LoVo (cell line): Measurements from ENCODE around the gene ADAM33.

Source experiments
- DNase-seq: peaks from one replicate; pipeline ENCODE4 v3.0.0-alpha.2; 2016; ENCODE audit warnings: low spot score

Gene ADAM33

DNA sequence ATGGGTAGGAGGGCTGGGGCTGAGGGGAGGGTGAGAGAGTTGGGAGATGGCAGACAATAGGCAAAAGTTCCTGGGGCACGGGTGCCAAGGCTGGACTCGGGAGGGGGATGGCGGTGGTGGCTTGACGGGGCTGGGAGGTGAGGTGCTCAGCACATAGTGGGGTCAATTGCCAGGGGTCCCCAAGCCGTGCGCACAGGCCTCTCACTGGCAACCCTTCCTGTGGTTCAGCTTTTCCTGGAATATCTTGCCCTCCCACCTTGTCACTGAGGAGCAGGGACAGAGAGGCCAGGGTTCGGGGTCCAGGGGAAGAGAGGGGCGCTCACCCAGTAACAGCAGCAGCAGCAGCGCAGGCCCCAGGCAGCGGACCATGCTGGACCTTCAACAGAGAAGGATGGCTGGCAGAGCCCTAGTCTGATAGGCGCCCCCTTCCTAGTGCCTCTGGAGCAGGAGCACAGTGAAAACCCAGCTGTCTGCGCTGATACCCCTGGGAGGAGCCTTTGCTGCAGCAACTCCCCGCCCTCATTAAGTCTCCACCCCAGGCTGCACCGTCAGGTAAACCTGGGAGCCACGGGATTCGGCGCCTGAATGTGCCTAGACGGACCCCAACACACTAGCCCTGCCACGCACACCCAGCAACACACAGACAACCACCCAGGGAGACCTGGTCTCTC lies 18.6 kb downstream of the ADAM33 start, which contains the start of gene GFRA4:
Gene GFRA4, minus strand, starts transcription at position 369 of the 671 bp plus-strand sequence. Its CDS starts 0 bp downstream, at position 369.
- no peak for DNase-seq

DNA sequence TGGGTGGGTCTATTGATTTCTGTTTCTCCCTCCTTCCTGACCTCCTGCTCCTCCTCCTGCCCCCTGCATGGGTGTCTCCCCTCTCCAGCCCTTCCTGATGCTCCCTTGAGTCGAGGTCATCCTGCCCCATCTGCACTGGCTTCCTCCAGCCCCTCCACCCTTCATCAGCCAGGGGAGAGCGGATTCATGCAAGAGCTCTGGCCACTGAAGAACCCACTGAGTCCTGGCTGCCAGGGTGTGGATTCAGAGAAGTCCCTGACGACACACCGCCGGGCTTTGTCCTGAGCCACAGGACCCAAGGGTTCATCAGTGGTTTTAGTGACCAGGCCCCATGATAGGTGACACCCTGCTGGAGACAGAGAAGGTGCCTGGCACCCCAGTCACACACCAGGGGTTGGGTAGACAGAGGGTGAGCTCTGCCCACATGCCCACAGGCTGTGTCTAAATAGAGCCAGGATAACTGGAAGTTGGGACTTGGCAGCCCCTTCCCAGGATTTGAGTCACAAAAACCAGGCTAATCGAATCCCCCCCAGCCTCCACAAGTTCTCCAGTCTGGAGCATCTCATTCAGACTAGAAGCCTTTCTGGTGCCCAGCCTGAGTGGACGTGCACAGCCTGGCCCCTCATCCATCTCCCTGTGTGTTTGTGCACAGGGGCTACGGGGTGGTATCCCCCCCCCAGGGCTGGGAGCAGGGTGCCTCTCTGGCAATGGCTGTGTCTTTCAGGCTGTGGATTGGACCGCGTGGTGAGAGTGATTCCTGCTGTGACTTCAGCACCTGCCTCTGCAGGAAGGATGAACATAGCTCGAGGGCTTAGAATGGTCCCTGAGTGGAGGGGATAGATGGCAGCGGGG lies 19.8 kb downstream of the ADAM33 start:
- no peak for DNase-seq

DNA sequence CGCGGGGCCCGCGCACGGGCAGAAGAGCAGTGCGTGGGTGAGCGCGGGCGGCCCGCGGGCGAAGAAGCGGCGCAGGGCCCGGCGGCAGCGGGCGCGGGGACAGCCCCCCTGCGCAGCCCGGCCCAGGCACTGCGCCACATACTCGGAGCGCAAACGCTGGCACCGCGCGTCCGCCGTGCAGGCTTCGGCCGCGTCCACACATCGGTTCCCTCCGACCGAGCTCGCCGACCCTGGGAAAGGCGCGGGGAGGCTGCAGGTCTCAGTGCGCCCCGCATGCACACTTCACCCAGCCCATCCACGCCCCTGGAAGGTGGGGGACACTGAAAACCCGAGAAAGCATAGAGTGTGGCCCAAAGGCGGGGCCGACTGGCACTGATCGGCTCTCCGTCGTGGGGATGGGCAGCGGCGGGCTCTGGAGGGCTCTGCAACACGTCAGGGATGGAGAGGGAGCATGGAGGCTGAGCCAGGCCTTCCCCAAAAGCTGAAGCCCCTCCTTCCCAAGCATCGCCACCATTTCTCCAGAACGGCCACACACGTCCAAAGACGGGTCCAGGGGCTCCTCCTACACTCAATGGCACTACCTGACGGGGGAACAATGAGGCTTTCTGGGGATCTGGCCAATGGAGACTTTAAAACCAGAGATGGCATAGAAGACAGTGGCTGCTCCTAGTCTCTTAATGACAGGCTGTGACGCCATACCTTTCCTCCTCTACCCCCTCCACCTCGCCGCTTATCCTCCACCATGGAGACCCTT lies 20.6 kb downstream of the ADAM33 start:
- DNase-seq, result no peak

DNA sequence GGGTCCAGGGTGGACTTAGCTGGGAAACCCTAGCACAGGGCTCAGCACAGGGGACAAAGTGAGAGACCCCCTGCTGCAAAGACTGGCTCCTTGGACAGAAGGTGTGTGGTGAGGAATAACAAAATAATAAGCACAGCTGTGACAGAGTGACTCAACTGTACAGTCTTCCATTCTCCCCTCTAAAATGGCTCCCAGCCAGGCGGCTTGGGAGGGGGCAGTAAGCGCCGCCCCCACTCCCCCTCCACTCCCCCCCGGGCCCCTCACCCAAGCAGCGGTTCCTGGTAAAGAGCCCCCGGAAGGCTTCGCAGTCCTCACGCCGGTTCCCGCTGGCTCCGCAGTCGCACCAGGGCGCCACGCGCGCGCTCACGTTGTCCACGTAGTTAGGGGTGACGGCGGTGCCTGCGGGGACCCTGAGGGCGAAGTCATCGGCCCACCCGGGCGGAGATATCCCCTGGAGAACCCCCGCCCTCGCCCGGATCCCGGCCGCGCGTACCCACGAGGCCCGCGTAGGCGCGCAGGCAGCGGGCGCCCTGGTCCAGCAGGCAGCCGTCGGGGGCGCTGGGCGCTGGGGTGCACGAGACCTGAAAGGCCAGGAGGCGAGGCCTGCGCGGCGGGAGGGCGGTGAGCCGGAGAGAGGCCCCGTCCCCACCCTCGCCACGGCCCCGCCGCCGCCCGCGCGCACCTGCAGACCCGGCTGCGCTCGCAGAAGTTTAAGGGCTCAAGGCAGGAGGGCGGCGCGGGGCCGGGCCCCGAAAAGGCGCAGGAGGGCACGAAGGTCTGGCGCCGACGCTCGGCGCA lies 21.3 kb downstream of the ADAM33 start:
- no peak for DNase-seq

DNA sequence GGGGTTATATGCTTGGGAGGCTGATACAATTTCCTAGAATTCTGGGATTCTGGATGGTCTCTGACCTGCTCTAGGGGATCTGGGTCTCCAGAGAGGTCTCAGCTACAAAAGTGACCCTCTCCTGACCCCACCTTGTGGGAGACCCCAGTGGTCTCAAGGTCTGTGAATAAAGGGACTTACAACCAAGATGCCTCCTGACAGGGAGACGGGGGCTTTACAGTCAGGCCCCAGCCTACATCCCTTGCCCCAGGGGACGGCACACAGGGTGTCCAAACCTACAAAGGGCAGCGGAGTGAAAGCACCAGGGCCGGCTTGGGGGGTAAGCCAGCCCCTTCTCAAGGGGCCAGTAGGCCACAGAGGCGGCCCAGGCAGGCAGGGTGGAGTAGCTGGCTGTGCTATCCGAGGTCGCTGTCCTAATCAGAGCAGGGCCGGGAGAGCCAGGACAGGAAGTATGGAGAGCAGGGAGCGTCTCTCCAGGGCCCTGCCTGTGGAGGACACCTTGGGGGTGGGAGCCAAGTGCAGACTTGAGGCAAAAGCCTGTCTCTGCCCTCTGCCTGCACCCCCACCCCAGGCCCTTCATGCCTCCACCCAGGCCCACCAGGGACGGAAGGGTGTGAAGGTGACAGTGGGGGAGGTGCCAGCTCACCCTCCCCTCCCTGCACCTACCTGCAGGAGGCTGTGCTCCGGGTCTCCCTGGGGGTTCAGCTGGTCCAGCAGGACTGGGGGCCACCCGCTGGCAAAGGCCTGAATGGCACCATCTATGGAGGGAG lies 22.1 kb downstream of the ADAM33 start:
- no peak for DNase-seq

DNA sequence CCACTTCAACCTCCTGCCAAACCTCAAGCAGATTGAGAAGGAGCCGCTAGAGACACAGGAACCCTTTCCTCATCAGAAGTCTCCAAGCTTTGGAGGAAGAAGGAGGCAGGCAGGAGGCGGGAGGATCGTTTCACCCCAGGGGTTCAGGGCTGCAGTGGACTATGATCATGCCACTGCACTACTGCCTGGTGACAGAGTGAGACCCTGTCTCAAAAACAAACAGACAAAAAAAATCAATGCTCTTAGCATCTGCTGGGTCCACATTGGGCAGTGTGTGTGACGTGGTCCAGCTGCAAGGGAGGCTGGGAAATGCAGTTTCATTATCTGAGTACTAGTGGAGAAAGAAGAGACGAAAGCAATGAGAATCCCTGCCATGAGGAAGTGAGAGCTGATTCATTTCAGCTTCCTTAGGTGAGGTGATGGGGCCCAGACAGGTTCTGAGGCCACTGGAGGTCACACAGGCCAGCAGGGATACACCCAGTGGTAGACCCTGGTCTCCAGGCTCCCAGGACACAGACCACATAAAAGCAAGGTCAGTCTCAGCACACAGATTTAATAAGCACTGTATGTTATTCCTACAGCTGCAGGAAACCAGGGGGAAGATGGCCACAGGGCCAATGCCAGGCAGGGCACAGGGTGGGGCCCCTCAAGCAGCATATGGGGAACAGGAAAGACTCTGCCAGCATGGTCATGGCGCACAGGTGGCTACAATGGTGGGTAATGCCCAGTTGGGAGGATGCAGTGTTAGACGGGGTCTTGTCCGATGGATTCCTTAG lies 22.9 kb downstream of the ADAM33 start:
- DNase-seq, result no peak

DNA sequence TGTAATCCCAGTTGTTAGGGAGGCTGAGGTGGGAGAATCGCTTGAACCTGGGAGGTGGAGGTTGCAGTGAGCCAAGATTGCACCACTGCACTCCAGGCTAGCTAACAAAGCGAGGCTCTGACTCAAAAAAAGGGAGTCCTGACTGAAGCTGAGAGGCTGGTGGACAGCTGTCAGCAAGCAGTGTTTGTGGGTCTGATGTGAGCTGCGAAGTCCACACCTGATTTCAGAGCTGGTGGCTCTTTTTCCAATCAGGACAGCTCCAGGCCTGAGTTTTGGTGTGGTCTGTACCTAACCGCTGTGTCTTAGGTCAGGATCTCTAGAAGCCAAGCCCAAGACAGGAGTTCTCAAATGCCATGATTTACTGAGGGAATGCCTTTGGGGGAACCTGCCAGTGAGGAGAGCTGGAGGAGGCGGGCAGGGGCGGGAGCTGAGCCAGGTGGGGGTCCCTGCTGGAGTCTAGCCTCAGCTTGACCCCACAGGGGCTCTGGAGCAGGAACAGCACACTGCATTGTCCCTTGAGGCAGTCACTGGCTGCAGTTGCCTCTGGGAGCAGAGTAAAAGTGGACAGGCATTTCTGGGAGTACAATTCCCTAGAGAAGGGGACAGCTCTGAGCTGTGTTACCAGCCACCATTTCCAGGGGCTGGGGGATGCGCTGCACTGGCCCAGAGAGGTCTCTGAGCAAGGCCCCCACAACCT lies 23.6 kb downstream of the ADAM33 start:
- no peak for DNase-seq

DNA sequence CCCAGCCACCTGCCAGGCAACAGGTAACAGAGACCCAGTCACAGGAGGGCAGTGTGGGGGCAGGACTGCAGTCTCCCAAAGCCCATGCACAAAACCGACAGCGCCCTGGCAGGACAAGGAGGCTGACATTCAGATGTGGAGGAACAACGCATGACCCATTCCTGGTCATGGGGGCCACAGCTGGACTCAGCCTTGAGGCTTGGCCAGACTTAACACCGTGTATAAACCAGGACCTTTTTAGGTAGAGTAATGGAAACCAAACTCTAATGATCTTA lies 26.7 kb downstream of the ADAM33 start:
- no peak for DNase-seq

DNA sequence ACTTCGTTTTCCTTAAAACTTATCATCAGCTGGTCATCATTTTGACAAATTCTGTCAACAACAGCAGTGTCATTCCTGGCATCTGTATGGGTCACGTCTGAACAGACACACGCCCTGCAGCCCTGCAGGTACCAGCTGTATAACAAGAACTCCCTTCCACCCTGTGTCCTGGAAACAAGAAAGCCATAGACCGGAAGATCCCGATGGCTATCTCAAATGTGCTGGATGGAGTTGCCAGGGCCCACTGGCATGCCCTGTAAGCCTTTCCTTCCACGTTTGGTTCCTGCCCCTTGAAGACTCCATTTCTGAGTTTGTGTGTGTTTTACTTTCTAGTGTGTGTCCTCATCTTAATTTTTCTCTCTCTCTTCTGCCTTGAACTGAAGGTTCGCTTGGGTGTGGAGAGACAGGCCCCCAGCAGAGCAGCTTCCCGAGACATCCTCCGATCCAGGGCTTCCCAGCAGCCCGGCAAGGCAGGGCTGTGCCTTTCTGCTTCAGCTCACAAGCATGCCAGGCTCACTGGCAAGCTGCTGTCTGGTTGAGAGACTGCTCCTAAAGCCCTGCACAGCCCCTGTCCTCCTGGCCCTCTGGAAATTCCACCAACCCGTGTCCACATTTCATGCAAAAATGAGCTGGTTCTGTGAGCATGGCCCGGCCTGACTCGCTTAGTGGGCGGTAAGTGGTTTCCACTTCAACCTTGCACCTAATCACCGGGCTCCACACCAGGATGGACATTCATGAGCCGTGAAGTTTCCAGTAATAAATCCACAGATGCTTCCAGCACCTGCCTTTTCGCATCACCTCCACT lies 27.3 kb downstream of the ADAM33 start:
- DNase-seq, result no peak

DNA sequence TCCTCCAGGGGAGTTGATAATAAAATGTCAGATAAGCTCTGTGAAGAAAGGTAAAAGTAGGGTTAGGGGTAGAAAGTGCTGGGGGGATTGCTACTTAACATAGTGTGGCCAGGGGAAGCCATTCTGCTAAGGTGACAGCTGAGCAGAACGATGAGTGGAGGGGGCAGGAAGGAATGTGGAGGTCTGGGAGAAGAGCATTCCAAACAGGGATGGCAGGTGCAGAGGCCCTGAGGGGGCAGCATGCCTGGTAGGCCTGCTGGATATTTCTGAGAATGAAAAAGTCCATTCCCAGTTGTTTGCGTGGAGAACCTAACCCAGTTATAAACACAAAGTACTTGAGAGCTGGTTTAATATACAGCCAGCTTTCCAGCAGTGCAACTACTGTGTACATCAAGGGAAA lies 27.9 kb downstream of the ADAM33 start:
- no peak for DNase-seq

DNA sequence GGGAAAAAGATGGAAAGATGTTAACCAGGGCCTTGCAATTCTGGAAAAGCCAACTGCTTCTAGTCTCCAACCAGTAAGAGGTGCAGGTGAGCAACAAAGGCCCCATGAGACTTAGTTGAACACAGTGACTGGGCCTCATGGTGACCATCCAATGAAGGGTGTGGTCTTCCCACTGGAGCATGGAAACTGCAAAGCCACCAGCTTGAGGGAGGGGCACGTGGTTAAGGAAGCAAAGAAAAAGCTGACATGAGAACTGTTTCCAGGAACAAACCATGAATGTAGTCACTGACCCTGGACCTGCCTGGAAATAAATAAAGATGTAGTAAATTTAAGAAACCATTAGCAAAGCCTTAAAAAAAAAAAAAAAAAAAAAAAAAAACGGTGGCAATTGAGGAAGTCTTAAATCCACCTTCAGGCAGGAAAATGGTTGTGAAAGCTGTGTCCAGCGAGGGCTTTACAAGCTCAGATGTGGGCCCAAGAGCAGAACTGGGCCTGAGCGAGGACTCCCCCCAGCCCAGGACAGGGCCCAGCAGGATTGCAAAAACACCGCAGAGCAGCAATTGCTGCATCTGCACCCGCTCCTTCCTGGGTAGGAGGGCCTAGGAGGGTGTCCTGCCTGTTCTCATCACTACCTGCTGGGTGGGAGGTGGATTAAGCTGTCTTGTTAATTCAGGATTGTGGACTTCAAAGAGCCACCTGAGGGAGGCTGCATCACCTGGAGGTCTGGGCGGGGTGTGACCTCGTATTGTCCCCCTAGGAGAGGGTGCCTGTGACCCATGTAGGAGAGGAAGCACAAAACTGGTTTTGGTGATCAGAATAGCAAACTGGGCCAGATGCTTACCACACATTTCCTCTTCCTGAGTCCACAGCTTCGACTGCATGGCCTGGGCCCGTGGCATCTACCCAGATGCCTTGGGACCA lies 28.9 kb downstream of the ADAM33 start:
- DNase-seq, result no peak

DNA sequence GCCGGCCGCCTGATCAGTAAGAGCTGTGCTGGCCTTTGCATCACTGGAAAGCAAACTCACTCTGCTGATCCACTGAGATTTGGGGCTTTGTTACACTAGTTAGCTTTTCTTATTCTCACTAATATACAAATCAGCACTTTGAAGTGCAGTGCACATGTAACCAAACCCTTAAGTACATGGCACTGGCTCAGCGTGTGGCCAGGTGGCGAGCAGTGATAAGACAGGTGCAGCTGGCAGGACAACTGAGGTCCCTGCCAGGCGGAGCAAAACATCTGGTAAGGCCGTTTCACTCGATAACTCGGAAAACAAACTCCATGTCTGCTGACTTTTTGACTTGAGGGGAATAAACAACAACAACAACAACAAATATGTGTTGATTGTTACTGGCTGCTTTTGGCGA lies 29.6 kb downstream of the ADAM33 start:
- DNase-seq, result no peak

DNA sequence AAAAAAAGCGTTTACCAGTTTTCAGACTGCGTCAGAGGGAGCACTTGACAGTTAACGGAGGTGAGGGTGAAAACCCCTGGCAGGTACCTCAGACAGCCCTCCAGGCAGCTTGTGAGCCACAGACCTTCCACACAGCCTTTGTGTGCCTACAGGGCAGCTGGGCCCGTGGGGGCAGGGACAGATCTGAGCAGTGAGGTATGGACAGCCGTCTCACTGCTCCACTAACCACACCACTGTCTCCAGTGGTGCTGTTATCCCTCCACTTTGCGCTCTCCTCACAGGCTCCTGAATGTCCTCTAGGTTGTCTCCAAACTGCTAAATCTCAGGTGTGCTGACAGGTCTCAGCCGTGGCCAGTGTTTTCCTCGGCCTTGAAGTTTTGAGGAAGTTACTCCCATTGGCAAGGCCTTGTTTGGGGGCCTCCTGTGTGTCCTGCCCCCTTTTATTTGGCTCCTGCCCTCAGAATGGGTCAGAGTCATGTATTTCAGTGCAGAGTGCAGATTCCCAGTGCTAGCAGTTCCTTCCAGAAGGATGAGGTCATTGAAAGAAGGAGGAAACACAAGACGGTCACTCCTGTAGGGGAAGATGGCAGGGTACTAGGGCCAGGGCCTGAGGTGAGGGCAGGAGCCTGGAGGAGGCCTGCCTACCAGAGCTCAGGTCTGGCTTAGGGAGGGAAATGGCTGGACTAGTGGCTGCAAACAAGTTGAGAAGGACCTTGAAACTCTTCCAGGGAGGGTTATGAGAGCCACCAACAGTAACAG lies 30.4 kb downstream of the ADAM33 start:
- DNase-seq, result no peak

DNA sequence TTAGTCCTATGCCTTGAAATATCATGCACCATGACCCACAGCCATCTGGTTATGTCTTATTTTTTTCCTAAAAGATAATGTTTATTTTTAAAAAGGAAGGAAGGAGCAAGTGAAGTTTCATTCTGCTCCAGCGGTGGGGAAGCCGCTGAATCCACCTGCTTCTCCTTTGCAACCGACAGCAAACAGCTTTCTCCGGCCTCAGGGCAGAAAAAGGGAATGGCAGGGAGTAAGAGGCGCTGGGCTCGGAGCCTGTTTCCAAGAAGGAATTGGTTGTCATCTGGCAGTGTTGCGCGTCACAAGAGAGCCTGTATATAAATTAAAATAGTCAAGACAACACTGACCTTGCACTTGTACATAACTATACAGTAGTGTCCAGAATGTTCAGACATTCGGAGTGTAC lies 32.9 kb downstream of the ADAM33 start:
- DNase-seq, result no peak

DNA sequence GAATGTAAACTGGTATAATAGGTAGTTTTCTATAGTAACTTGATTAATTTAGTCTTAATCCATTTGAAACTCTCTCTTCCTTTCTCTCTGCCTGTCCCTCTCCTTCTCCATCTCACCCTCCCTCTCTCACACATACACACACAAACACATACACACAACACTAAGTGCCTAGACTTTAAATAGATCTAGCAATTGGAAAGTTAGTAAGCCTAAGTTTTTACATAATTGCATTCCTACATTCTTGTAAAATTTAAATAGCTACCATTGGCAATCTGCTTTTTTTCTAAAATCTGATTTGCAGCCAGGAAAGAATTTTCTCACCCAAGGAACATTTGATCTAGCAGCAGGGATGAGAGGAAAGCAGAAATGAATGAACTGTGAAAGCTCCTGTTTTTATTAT lies 34.3 kb downstream of the ADAM33 start:
- no peak for DNase-seq

DNA sequence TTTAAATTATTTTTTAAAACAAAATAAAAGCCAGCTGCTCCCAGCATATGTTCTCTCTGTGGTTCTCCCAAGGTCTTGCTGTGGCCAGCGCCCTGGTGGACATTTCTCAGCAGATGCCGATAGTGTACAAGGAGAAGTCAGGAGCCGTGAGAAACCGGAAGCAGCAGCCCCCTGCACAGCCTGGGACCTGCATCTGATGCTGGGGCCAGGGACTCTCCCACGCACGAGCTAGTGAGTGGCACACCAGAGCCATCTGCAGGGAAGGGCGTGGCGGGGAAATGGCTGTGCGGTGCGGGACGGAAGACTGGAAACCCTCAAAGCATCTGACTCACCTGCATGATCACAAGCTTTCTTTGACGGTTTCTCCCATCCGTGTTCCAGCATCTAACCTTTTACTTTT lies 35.2 kb downstream of the ADAM33 start:
- DNase-seq, result no peak

DNA sequence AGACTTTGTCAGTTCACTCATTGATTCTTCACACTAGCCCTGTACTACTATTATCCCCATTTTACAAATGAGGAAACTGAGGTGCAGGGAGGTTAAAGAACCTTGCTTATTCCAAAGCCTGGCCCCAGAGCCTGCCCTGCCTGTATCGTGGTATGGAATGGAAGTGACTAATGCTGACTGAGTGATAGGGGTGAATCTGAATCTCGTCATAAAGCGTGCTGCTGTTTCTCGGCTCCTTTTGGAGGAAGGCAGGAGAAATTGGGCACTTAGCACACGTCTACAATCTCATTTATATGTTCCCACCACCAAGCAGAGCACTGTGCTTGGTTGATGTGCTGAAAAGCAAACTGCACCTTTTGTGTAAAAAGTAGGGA lies 35.8 kb downstream of the ADAM33 start:
- DNase-seq, result no peak
